Mammary epithelial cell (primary cell): ENCODE measurements around the gene EXOC3.

ENCODE experiments used
- CTCF ChIP-seq, 2 donors: IDR thresholded peaks in 1 of 2; conservative IDR thresholded peaks in 1 of 2; 2 replicates each; pipeline ENCODE4 v1.5.1; 2011 to 2012; ENCODE audit warnings: inconsistent platforms in 2 of 2, low read length in 2 of 2, mild to moderate bottlenecking in 2 of 2, control low read depth in 1 of 2, low read depth in 1 of 2; ENCODE audit not compliant: insufficient read depth in 1 of 2; ENCODE audit errors: extremely low read depth in 1 of 2
- EZH2 ChIP-seq: IDR thresholded peaks from 2 replicates; pipeline ENCODE4 v1.6.1; 2012; ENCODE audit warnings: low read length, inconsistent platforms, borderline replicate concordance

GRCh38 chr5:444226-444625 is 1.2 kb downstream of the EXOC3 start:
- no peak for TF ChIP-seq CTCF (conservative IDR thresholded peaks at IDR 0.05 in 1 of 2, IDR thresholded peaks at IDR 0.05 in 1 of 2; ENCODE audit: extremely low read depth in 1 of 2, insufficient read depth in 1 of 2, low read depth in 1 of 2, low read length in 2 of 2)
- no peak for TF ChIP-seq EZH2
